ENCODE results near the gene CNBP.
A peak's percentile ranks its signal among the peaks of the same experiment; 100 is the strongest.

The CNBP gene

GRCh38 chr3:129121016-129121791 lies 62.5 kb downstream of the CNBP start:
- Histone ChIP-seq H3K27ac (ENCODE audit: low read length) (peak overlapping the region; percentile 82), H2AFZ (ENCODE audit: low read depth, low read length) (no peak overlapping the region), H3K9ac (ENCODE audit: low read length) (peak overlapping the region; percentile 95), H3K9me3 (ENCODE audit: insufficient read depth, low read length) (no peaks in the 10 kb centered on the region), H3K4me1 (ENCODE audit: low read length) (peaks cover 37% of the 10 kb centered on the region), H3K4me2 (ENCODE audit: low read length) (peak overlapping the region; percentile 99), H3K27me3 (ENCODE audit: low read depth, low read length) (no peaks in the 10 kb centered on the region), H3K4me3 (ENCODE audit: low read length) (peak overlapping the region; percentile 93), H4K20me1 (ENCODE audit: insufficient read depth, low read length) (peaks cover 12% of the 10 kb centered on the region), H3K79me2 (ENCODE audit: low read length) (peaks cover 33% of the 10 kb centered on the region), H3K36me3 (replicated peaks; ENCODE audit: low read depth, low read length) (peaks cover 20% of the 10 kb centered on the region)
- no peak for TF ChIP-seq CTCF (IDR thresholded peaks at IDR 0.05; ENCODE audit: low read depth, low read length)
- TF ChIP-seq EZH2phosphoT487 (IDR thresholded peaks at IDR 0.05; ENCODE audit: low read depth), result no peak

- TF ChIP-seq CTCF (IDR thresholded peaks at IDR 0.05; ENCODE audit: low read depth, low read length) (no peak), EZH2phosphoT487 (IDR thresholded peaks at IDR 0.05; ENCODE audit: low read depth) (no peak)
- peaks cover 38% of the 10 kb centered on the region for H3K4me1 ChIP-seq (ENCODE audit: low read length)
- H3K79me2 ChIP-seq (ENCODE audit: low read length), result peaks cover 33% of the 10 kb centered on the region
- no peaks in the 10 kb centered on the region for H3K9me3 ChIP-seq (ENCODE audit: insufficient read depth, low read length)
- peak overlapping the region; percentile 82 for H3K27ac ChIP-seq (ENCODE audit: low read length)
- no peaks in the 10 kb centered on the region for H3K27me3 ChIP-seq (ENCODE audit: low read depth, low read length)
- peak overlapping the region; percentile 93 for H3K4me3 ChIP-seq (ENCODE audit: low read length)
- peak overlapping the region; percentile 95 for H3K9ac ChIP-seq (ENCODE audit: low read length)
- H3K36me3 ChIP-seq (replicated peaks; ENCODE audit: low read depth, low read length), result peaks cover 26% of the 10 kb centered on the region
- H4K20me1 ChIP-seq (ENCODE audit: insufficient read depth, low read length), result peaks cover 14% of the 10 kb centered on the region
- H2AFZ ChIP-seq (ENCODE audit: low read depth, low read length), result no peak overlapping the region; the same call in 1 of the 2 replicates
- H3K4me2 ChIP-seq (ENCODE audit: low read length), result peak overlapping the region; percentile 99
These were observed 63.3 kb downstream of the CNBP start for GRCh38 chr3:129120254-129121004.

GRCh38 chr3:129119365-129120100 lies 64.2 kb downstream of the CNBP start:
- Histone ChIP-seq H3K79me2 (ENCODE audit: low read length) (peaks cover 33% of the 10 kb centered on the region), H3K4me3 (ENCODE audit: low read length) (peak overlapping the region; percentile 93), H2AFZ (ENCODE audit: low read depth, low read length) (no peak overlapping the region), H3K4me2 (ENCODE audit: low read length) (peak overlapping the region; percentile 99), H3K36me3 (replicated peaks; ENCODE audit: low read depth, low read length) (peaks cover 26% of the 10 kb centered on the region), H3K27me3 (ENCODE audit: low read depth, low read length) (no peaks in the 10 kb centered on the region), H3K9me3 (ENCODE audit: insufficient read depth, low read length) (no peaks in the 10 kb centered on the region), H3K4me1 (ENCODE audit: low read length) (peaks cover 38% of the 10 kb centered on the region), H3K9ac (ENCODE audit: low read length) (peak overlapping the region; percentile 95), H3K27ac (ENCODE audit: low read length) (peak overlapping the region; percentile 82), H4K20me1 (ENCODE audit: insufficient read depth, low read length) (peaks cover 14% of the 10 kb centered on the region)
- TF ChIP-seq EZH2phosphoT487 (IDR thresholded peaks at IDR 0.05; ENCODE audit: low read depth) (no peak), CTCF (IDR thresholded peaks at IDR 0.05; ENCODE audit: low read depth, low read length) (no peak)

Data from OCI-LY3 (cell line).